ENCODE data around the gene LYPD6B.
A peak's percentile ranks its signal among the peaks of the same experiment; 100 is the strongest.

The LYPD6B gene

DNA sequence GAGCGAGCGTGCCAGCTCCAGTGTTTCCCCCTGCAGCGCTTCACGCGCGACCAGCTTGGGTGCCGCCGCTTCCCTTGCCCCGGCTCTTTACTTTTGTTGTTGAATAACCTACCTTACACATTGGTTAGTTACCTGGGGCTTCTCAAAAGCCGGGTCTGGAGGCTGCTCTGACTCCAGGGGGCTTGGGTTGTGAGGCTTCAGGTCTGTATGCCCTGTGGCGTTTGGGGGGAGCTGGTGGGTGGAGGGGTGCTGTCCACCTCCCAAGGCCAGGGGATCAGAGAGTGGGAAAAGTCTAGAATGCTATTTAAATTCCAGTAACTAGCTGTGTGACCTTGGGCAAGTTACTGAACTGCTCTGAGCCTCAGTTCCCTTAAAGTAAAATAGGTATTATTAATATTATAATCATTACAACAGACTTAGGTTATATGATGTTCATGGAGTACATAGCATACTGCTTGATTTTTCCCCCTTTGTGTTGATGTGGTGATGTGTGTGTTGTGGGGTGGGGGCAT lies 770 bp downstream of the LYPD6B start:
- TF ChIP-seq, protein P1, sequence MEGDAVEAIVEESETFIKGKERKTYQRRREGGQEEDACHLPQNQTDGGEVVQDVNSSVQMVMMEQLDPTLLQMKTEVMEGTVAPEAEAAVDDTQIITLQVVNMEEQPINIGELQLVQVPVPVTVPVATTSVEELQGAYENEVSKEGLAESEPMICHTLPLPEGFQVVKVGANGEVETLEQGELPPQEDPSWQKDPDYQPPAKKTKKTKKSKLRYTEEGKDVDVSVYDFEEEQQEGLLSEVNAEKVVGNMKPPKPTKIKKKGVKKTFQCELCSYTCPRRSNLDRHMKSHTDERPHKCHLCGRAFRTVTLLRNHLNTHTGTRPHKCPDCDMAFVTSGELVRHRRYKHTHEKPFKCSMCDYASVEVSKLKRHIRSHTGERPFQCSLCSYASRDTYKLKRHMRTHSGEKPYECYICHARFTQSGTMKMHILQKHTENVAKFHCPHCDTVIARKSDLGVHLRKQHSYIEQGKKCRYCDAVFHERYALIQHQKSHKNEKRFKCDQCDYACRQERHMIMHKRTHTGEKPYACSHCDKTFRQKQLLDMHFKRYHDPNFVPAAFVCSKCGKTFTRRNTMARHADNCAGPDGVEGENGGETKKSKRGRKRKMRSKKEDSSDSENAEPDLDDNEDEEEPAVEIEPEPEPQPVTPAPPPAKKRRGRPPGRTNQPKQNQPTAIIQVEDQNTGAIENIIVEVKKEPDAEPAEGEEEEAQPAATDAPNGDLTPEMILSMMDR (IDR thresholded peaks at IDR 0.05; ENCODE audit: borderline replicate concordance, insufficient read depth, low read depth, low read length): no peak
- peak overlapping the region; percentile 62 for H3K4me3 ChIP-seq (ENCODE audit: low read depth, low read length)

DNA sequence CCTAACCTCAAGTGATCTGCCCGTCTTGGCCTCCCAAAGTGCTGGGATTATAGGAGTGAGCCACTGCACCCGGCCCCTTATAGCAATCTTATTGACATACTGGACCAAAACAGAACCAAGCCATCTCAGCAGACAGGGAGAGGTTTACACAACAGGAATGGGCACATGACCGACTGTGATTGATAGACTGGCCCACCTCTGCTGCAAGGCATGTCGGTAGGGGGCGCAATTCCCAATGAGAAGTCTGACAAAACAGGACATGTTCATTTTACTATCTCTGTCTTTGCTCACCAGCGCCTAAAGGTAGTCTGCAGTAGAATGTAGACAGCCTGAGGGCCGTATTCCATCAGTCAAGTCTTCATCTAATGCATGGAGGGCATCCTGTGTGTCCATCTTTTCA lies 2.0 kb downstream of the LYPD6B start:
- TF ChIP-seq, protein P1 (IDR thresholded peaks at IDR 0.05; ENCODE audit: borderline replicate concordance, insufficient read depth, low read depth, low read length): peak; percentile 85
- H3K4me3 ChIP-seq (ENCODE audit: low read depth, low read length): no peak overlapping the region

DNA sequence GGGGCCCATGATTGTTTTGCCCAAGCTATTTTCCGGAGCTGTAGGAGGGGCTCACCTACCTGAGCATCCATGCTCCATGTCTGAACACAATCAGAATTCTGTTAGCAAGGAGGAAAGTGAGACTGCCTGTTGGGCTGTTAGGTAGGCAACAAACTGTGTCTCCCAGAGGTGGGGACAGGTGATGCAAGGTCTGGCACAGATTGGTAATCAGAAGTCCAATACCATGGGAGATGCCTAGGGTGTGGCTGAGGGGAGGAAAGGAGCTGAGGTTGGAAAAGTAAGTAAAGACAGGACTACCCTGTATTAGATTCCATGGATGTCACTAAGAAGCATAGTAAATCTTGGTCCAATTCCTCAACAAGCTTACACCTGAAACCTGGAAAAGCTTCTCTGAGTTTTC lies 3.0 kb downstream of the LYPD6B start:
- TF ChIP-seq, protein P1 (IDR thresholded peaks at IDR 0.05; ENCODE audit: borderline replicate concordance, insufficient read depth, low read depth, low read length): no peak

DNA sequence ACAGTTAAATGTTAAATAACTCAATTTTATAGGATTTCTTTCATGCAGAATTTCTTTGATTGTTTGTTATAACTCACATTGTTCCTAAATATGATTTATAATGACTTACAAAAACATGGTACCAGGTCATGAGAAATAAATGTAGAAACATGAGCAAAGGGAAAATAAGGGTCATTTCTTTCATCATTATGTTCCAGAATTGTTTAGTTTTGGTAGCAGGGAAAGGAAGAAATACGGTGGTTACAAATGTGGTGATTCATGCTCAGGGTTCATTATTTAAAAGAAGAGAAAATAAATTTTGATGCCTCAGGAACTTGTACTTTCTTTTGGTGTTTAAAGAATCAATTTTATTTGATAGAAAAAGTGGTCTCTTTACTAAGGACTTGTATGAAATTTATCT lies 4.4 kb downstream of the LYPD6B start:
- TF ChIP-seq, protein P1 (IDR thresholded peaks at IDR 0.05; ENCODE audit: borderline replicate concordance, insufficient read depth, low read depth, low read length): no peak
- no peak overlapping the region for H3K4me3 ChIP-seq (ENCODE audit: low read depth, low read length)

More for the DNA sequence above, 3.0 kb downstream of the LYPD6B start:
- H3K4me3 ChIP-seq (ENCODE audit: low read depth, low read length): no peak overlapping the region

DNA sequence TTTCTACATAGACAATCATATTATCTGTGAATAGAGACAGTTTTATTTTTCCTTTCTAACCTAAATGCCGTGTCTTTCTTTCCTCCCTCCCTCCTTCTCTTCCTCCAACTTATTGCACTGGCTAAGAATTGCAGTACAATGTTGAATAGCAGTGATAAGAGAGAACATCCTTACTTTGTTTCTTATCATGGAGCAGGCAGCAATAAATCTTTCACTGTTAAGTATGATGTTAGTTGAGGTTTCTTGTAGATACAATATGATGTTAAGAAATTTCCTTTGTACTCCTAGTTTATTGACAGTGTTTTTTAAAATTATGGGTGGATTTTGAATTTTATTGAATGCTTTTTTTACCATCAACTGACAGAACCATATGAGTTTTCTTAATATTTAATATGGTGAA lies 6.0 kb downstream of the LYPD6B start:
- no peak overlapping the region for H3K4me3 ChIP-seq (ENCODE audit: low read depth, low read length)
- TF ChIP-seq, protein P1 (IDR thresholded peaks at IDR 0.05; ENCODE audit: borderline replicate concordance, insufficient read depth, low read depth, low read length): no peak

DNA sequence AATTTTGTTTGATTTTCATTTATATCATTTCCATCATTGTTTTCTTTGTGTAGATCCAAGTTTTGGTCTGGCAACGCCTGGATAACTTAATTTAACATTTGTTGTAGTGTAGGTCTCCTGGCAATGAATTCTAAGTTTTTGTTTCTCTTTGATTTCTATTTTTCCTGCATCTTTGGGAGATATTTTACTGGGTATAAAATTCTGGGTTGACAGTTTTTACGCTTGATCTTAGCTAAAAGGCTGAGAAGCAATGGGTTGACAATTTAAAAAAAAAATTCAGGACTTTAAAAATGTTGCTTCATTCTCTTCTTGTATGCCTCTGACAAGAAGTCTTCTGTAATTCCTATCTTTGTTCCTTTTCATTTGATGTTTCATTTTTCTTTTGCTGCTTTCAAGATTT lies 8.6 kb downstream of the LYPD6B start:
- TF ChIP-seq, protein P1 (IDR thresholded peaks at IDR 0.05; ENCODE audit: borderline replicate concordance, insufficient read depth, low read depth, low read length): no peak
- H3K4me3 ChIP-seq (ENCODE audit: low read depth, low read length): no peak overlapping the region

DNA sequence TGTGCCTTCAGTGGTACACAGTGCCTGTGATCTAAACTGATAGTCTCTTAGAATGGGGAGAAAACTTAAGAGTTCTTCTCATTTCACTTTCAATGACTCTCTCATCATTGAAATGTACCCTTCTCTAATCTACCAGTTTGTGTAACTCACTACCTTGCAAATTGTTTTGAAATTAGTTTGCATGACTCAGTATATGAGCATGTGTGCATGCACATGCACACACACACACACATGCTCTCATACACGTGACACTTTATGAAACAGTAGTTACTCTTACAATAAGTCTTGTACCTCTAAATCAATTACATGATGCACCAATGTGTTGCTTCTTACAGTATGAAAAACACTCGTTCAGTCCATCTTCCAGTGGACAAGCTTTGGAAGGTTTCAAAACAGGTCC lies 10.6 kb downstream of the LYPD6B start:
- TF ChIP-seq, protein P1 (IDR thresholded peaks at IDR 0.05; ENCODE audit: borderline replicate concordance, insufficient read depth, low read depth, low read length): no peak

More for the DNA sequence above, 10.6 kb downstream of the LYPD6B start:
- no peak overlapping the region for H3K4me3 ChIP-seq (ENCODE audit: low read depth, low read length)
